GM12878 (cell line): ENCODE measurements around the gene CCDC27. TPM values are rescaled to one million over a fixed set of nuclear protein-coding genes. Genes with fewer than 3 reads are reported as not detected.

Source experiments
- BHLHE40 ChIP-seq, 2 experiments: fragments of 450-650 bp in 1 of 2; IDR thresholded peaks; 2 replicates each; pipeline ENCODE4 v1.6.1; 2011 to 2017; ENCODE audit warnings: low read depth in 2 of 2, borderline replicate concordance in 1 of 2, improper control_type of control experiment in 1 of 2, low read length in 1 of 2, mild to moderate bottlenecking in 1 of 2
- MXI1 ChIP-seq: fragments of 150-350 bp; IDR thresholded peaks from 2 replicates; pipeline ENCODE4 v1.6.1; 2011; ENCODE audit warnings: low read depth, mild to moderate bottlenecking, inconsistent platforms, low read length, improper control_type of control experiment
- MYB ChIP-seq: fragments of 150-350 bp; IDR thresholded peaks from 2 replicates; pipeline ENCODE4 v1.6.1; 2014; ENCODE audit warnings: mild to moderate bottlenecking, low read depth, low read length, borderline replicate concordance
- RELA ChIP-seq: fragments of 450-650 bp; IDR thresholded peaks from 2 replicates; pipeline ENCODE4 v1.8.0; 2014; ENCODE audit warnings: borderline replicate concordance; ENCODE audit not compliant: partially characterized antibody
- RUNX3 ChIP-seq: IDR thresholded peaks from 2 replicates; pipeline ENCODE4 v1.6.1; 2012; ENCODE audit warnings: low read length, inconsistent platforms
- STAT1 ChIP-seq: fragments of 450-650 bp; conservative IDR thresholded peaks from 2 replicates; pipeline ENCODE4 v1.6.1; 2014; ENCODE audit warnings: antibody characterized with exemption, mild to moderate bottlenecking
- SUZ12 ChIP-seq: fragments of 200-600 bp; sonication (generic); IDR thresholded peaks from one replicate; pipeline ENCODE4 v1.6.1; 2018; ENCODE audit warnings: antibody characterized with exemption, mild to moderate bottlenecking; ENCODE audit not compliant: unreplicated experiment
- TCF7 ChIP-seq: IDR thresholded peaks from 2 replicates; pipeline ENCODE4 v1.6.1; 2014; ENCODE audit warnings: antibody characterized with exemption, borderline replicate concordance
- WRNIP1 ChIP-seq: IDR thresholded peaks from 2 replicates; pipeline ENCODE4 v1.6.1; 2011; ENCODE audit warnings: low read depth, low read length, improper control_type of control experiment, borderline replicate concordance
- ZNF24 ChIP-seq: fragments of 450-650 bp; IDR thresholded peaks from 2 replicates; pipeline ENCODE4 v1.6.1; 2017; ENCODE audit warnings: antibody characterized with exemption, mild to moderate bottlenecking
- ZSCAN29 ChIP-seq: fragments of 450-650 bp; IDR thresholded peaks from 2 replicates; pipeline ENCODE4 v1.6.1; 2017; ENCODE audit warnings: mild to moderate bottlenecking, moderate library complexity
- polyA plus RNA-seq, 11 experiments: library from polyadenylated mRNA; depleted of rRNA in 4 of 11; unstranded in 6 of 11; stranded (reverse) in 5 of 11; fragments of >200 nt; fragmentation: Nextera tagmentation in 4 of 11; fragmentation: Illumina TruSeq in 1 of 11; extraction: Ambion mirVana in 4 of 11; extraction: Trizol in 1 of 11; gene quantifications; 1 replicate in 1 of 11; 2 replicates in 10 of 11; pipeline versions ENCODE4 v1.2.1 to v1.2.3, GENCODE V29; 2011 to 2016; ENCODE audit warnings: inconsistent platforms in 2 of 11, missing spikeins in 2 of 11, low read depth in 1 of 11
- total RNA-seq, 4 experiments: library from RNA; depleted of rRNA in 3 of 4; stranded (reverse); fragments of >200 nt in 3 of 4; fragmentation: Illumina TruSeq in 1 of 4; extraction: Trizol in 1 of 4; gene quantifications; 2 replicates each; pipeline versions ENCODE4 v1.2.1 to v1.2.3, GENCODE V29; 2013 to 2021
- TF ChIP-seq, protein P1 (sequence below): IDR thresholded peaks from 2 replicates; pipeline ENCODE4 v1.6.1; 2012; ENCODE audit warnings: improper control_type of control experiment, low read depth, low read length; ENCODE audit not compliant: insufficient replicate concordance
- TF ChIP-seq, protein P2 (sequence below), 3 experiments: IDR thresholded peaks in 2 of 3; conservative IDR thresholded peaks in 1 of 3; 2 replicates each; pipeline ENCODE4 v1.5.1; 2011; ENCODE audit warnings: low read depth in 3 of 3, low read length in 3 of 3, mild to moderate bottlenecking in 3 of 3, control low read depth in 2 of 3, moderate library complexity in 2 of 3, inconsistent platforms in 1 of 3, mixed read lengths in 1 of 3; ENCODE audit not compliant: control insufficient read depth in 2 of 3, insufficient read depth in 1 of 3; ENCODE audit errors: extremely low read depth in 1 of 3
- TF ChIP-seq, protein P3 (sequence below): fragments of 150-350 bp; IDR thresholded peaks from 2 replicates; pipeline ENCODE4 v1.6.1; 2014; ENCODE audit warnings: mild to moderate bottlenecking, low read depth, low read length
- TF ChIP-seq, protein P4 (sequence below): fragments of 450-650 bp; IDR thresholded peaks from 2 replicates; pipeline ENCODE4 v1.6.1; 2017; ENCODE audit warnings: mild to moderate bottlenecking, low read depth, inconsistent platforms; ENCODE audit not compliant: poor library complexity, severe bottlenecking
- TF ChIP-seq, protein P5 (sequence below): IDR thresholded peaks from 2 replicates; pipeline ENCODE4 v1.6.1; 2011; ENCODE audit warnings: mild to moderate bottlenecking, low read depth, low read length, moderate library complexity; ENCODE audit not compliant: insufficient replicate concordance
- TF ChIP-seq, protein P6 (sequence below): fragments of 450-650 bp; IDR thresholded peaks from 2 replicates; pipeline ENCODE4 v1.6.1; 2014; ENCODE audit warnings: mild to moderate bottlenecking

Gene CCDC27
- total and polyA plus RNA-seq, 10 of the 15 experiments (the other 5 are each of a cell fraction or from before 2014, with no cell fraction given): 0.05 TPM; not detected in 9

DNA sequence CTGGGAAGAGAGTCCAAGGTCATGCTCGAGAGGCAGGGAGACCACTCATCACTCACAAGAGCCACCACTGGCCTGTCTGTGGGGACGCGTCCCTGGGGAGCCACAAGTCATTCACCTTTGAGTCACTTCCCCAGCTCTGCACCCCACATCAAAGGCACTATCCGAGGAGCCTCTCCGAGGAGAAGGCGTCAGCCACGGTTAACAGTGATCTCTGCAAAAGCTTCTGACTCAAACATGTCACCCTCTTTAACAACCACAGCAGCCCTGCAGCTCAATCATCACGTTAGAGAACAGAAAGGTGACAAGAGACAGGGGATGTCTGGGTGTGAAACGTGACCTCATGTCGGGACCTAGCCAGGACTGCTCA lies 35.1 kb downstream of the CCDC27 start (continued):
- TF ChIP-seq, protein P1, sequence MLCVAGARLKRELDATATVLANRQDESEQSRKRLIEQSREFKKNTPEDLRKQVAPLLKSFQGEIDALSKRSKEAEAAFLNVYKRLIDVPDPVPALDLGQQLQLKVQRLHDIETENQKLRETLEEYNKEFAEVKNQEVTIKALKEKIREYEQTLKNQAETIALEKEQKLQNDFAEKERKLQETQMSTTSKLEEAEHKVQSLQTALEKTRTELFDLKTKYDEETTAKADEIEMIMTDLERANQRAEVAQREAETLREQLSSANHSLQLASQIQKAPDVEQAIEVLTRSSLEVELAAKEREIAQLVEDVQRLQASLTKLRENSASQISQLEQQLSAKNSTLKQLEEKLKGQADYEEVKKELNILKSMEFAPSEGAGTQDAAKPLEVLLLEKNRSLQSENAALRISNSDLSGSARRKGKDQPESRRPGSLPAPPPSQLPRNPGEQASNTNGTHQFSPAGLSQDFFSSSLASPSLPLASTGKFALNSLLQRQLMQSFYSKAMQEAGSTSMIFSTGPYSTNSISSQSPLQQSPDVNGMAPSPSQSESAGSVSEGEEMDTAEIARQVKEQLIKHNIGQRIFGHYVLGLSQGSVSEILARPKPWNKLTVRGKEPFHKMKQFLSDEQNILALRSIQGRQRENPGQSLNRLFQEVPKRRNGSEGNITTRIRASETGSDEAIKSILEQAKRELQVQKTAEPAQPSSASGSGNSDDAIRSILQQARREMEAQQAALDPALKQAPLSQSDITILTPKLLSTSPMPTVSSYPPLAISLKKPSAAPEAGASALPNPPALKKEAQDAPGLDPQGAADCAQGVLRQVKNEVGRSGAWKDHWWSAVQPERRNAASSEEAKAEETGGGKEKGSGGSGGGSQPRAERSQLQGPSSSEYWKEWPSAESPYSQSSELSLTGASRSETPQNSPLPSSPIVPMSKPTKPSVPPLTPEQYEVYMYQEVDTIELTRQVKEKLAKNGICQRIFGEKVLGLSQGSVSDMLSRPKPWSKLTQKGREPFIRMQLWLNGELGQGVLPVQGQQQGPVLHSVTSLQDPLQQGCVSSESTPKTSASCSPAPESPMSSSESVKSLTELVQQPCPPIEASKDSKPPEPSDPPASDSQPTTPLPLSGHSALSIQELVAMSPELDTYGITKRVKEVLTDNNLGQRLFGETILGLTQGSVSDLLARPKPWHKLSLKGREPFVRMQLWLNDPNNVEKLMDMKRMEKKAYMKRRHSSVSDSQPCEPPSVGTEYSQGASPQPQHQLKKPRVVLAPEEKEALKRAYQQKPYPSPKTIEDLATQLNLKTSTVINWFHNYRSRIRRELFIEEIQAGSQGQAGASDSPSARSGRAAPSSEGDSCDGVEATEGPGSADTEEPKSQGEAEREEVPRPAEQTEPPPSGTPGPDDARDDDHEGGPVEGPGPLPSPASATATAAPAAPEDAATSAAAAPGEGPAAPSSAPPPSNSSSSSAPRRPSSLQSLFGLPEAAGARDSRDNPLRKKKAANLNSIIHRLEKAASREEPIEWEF: no peak
- no peak for TF ChIP-seq WRNIP1
- no peak for TF ChIP-seq MXI1
- no peak for TF ChIP-seq RELA
- no peak for TF ChIP-seq ZNF24
- peak; percentile 98 for TF ChIP-seq RUNX3
- TF ChIP-seq TCF7: peak; percentile 99
- TF ChIP-seq, protein P2, sequence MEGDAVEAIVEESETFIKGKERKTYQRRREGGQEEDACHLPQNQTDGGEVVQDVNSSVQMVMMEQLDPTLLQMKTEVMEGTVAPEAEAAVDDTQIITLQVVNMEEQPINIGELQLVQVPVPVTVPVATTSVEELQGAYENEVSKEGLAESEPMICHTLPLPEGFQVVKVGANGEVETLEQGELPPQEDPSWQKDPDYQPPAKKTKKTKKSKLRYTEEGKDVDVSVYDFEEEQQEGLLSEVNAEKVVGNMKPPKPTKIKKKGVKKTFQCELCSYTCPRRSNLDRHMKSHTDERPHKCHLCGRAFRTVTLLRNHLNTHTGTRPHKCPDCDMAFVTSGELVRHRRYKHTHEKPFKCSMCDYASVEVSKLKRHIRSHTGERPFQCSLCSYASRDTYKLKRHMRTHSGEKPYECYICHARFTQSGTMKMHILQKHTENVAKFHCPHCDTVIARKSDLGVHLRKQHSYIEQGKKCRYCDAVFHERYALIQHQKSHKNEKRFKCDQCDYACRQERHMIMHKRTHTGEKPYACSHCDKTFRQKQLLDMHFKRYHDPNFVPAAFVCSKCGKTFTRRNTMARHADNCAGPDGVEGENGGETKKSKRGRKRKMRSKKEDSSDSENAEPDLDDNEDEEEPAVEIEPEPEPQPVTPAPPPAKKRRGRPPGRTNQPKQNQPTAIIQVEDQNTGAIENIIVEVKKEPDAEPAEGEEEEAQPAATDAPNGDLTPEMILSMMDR (IDR thresholded peaks at IDR 0.05 in 2 of 3, conservative IDR thresholded peaks at IDR 0.05 in 1 of 3; ENCODE audit: control insufficient read depth in 2 of 3, extremely low read depth in 1 of 3, insufficient read depth in 1 of 3, low read depth in 3 of 3, low read length in 3 of 3): no peak
- no peak for TF ChIP-seq MYB
- TF ChIP-seq BHLHE40 (IDR thresholded peaks at IDR 0.05; ENCODE audit: borderline replicate concordance in 1 of 2, low read depth in 2 of 2, low read length in 1 of 2): peak; percentile 90
- TF ChIP-seq SUZ12: no peak
- TF ChIP-seq, protein P3, sequence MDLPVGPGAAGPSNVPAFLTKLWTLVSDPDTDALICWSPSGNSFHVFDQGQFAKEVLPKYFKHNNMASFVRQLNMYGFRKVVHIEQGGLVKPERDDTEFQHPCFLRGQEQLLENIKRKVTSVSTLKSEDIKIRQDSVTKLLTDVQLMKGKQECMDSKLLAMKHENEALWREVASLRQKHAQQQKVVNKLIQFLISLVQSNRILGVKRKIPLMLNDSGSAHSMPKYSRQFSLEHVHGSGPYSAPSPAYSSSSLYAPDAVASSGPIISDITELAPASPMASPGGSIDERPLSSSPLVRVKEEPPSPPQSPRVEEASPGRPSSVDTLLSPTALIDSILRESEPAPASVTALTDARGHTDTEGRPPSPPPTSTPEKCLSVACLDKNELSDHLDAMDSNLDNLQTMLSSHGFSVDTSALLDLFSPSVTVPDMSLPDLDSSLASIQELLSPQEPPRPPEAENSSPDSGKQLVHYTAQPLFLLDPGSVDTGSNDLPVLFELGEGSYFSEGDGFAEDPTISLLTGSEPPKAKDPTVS: no peak
- TF ChIP-seq STAT1: no peak
- TF ChIP-seq, protein P4, sequence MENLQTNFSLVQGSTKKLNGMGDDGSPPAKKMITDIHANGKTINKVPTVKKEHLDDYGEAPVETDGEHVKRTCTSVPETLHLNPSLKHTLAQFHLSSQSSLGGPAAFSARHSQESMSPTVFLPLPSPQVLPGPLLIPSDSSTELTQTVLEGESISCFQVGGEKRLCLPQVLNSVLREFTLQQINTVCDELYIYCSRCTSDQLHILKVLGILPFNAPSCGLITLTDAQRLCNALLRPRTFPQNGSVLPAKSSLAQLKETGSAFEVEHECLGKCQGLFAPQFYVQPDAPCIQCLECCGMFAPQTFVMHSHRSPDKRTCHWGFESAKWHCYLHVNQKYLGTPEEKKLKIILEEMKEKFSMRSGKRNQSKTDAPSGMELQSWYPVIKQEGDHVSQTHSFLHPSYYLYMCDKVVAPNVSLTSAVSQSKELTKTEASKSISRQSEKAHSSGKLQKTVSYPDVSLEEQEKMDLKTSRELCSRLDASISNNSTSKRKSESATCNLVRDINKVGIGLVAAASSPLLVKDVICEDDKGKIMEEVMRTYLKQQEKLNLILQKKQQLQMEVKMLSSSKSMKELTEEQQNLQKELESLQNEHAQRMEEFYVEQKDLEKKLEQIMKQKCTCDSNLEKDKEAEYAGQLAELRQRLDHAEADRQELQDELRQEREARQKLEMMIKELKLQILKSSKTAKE: peak; percentile 88
- TF ChIP-seq, protein P5, sequence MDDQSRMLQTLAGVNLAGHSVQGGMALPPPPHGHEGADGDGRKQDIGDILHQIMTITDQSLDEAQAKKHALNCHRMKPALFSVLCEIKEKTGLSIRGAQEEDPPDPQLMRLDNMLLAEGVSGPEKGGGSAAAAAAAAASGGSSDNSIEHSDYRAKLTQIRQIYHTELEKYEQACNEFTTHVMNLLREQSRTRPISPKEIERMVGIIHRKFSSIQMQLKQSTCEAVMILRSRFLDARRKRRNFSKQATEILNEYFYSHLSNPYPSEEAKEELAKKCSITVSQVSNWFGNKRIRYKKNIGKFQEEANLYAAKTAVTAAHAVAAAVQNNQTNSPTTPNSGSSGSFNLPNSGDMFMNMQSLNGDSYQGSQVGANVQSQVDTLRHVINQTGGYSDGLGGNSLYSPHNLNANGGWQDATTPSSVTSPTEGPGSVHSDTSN: peak; percentile 75
- TF ChIP-seq ZSCAN29: no peak
- TF ChIP-seq, protein P6, sequence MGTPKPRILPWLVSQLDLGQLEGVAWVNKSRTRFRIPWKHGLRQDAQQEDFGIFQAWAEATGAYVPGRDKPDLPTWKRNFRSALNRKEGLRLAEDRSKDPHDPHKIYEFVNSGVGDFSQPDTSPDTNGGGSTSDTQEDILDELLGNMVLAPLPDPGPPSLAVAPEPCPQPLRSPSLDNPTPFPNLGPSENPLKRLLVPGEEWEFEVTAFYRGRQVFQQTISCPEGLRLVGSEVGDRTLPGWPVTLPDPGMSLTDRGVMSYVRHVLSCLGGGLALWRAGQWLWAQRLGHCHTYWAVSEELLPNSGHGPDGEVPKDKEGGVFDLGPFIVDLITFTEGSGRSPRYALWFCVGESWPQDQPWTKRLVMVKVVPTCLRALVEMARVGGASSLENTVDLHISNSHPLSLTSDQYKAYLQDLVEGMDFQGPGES: no peak
